H1 (cell line): ENCODE data around the gene RAP1B.

Experiments
- HDAC6 ChIP-seq: IDR thresholded peaks from one replicate; pipeline ENCODE4 v1.7.1; 2012; ENCODE audit warnings: low read depth, mild to moderate bottlenecking, inconsistent platforms, low read length, moderate library complexity
- KDM5A ChIP-seq: fragments of 200-600 bp; IDR thresholded peaks from 2 replicates; pipeline ENCODE4 v1.7.1; 2012; ENCODE audit warnings: mild to moderate bottlenecking, low read length, inconsistent platforms, mixed read lengths

DNA sequence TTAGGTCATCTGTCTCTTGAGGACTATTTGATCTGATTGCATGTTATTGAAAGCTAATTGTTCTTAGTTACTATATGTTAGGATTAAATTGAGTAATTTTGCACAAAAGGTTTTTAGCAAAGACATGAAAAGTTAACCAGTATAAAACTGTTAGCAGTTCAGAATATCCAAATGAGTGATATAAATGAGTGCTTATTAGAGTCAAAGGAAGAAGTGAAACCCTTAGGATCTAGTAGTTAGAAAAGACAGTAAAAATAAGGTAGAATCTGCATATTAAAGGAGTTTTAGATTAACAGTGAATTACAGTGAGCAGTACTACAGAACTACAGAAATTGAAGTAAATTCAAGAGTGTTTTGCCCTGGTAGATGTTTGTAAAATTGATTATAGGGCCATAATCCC, 12.4 kb downstream of the RAP1B start:
- no peak for TF ChIP-seq KDM5A
- TF ChIP-seq HDAC6 = no peak
